COLO829 (cell line): Measurements from ENCODE around the gene STPG3.
A peak's percentile ranks its signal among the peaks of the same experiment; 100 is the strongest.

Source experiments
- DNase-seq: peaks from one replicate; pipeline ENCODE4 v3.0.0; 2012; ENCODE audit warnings: low spot score

The STPG3 gene

DNA sequence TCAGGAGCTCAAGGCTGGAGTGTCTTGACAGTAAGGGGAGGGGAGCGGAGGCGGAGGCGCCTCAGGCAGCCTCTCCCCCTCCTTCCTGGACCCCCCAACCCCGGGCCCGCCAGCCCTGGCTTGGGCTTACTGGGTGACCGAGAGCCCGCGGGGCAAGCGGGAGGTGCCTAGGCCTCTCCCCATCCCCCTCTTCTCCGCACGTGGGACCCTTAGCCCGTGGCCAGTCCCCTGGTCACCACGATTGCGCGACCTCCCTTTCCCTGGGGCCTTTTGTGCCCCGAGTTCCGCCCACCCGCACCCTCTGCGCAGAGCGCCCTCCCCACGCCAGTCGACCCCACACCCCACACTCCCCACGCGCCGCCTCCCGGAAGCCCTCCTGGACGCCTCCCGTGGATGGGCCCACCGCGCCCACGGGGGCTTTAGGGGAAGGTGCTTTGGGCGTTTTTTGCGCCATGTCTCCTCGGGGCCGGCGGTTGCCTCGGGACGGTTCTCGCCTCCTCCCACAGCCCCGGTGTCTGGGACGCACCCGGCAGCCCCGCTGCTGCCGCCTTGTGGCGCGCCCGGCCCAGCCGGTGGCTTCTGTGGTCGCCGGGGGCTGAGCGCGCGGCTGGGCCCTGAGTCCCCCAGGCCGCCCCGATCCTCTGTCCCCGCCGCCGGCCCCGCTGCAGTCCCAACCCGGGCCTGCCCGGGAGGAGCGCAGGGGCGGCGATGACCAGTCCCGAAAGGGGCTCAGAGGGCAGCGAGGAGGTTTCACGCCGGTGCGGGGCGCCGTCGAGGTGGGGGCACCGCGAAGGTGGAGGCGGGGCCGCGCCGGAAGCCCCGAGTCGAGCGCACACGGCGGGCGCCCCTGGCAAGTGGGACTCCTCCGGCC lies 29.6 kb downstream of the STPG3 start:
- DNase-seq = no peak

DNA sequence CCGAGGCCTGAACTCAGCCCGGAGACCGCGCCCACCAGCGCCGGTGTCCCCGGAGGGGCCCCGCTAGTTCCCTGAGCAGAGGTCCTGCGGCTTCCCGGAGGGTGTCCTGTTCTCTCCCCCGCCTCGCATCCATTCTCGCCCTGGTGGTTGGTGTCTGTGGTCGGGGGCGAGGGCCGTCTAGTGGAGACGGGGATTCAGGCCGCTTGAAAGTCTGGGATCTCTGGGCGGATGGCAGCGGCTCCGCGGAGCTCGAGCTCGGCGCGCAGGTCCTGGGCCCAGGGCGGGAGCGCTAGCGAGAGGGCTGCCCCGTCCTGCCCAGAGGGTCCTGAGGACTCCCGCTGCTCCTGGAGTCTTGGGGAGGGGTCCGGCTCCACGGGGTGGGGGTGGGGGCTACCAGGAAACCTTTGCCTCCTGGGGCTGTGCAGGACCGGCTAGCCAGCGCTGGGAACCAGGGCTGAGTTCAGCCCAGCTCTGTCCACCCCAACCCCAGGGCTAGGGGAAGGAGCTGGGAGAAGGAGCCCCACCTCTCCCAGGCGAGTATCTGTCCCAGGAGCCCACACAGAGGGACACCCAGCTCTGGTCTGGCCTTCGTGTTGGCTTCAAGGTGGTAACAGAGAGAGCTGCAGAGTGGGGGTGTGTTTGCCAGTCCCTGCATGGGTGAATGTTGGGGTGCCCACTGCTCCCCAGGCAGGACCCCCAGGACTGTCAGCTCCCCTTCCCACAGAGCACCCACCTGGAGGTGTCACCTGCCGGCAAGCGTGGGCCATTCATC lies 30.4 kb downstream of the STPG3 start:
- DNase-seq = no peak

GRCh38 chr9:137286975-137287383 lies 35.9 kb downstream of the STPG3 start:
- peak; percentile 90 for DNase-seq

DNA sequence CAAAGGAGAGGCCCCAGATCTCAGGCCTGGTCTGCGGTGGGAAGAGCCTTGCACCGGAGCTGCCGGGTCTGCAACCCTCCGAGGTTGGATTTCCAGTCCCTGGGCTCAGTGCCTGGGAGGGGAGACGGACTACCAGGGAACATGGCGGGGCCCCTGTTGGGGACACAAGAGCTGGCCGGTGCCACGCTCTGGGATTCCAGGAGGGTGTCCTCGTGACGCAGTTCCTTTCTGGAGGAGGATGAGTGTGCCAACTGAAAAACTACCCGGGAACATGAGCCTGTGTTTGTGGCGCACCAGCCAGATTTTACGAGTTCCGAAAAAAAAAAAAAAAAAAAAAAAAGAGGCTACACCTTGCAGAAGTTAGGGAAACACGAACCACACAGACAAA lies 42.0 kb downstream of the STPG3 start:
- DNase-seq = no peak

DNA sequence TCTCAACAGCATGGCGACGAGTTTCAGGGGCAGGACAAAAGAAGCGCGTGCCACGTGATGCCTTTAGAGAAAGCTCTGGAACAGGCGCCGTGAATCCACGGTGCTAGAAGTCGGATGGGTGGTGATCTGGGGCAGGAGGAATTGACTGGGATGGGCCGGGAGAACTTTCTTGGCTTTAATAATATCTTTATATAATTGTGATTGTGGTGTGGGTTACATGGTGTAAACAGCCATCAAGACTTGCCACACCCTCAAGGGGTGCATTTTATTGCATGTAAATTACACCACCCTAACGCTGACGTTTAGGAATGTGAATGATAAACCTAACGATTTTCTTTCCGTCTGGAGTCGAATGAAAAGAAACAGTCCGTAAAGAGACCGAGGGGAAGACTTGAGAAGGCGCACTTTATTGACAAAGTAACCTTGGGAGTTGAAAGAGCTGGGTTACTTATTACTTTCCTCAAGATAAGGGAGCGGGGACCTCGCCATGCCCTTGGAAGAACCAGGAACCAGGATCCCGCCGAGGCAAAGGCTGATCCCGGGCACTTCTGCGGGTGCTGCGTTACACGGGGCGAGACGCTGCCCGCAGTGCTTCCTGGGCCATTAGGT lies 42.5 kb downstream of the STPG3 start:
- DNase-seq = no peak

GRCh38 chr9:137294091-137294680 lies 43.1 kb downstream of the STPG3 start:
- peak; percentile 47 for DNase-seq

DNA sequence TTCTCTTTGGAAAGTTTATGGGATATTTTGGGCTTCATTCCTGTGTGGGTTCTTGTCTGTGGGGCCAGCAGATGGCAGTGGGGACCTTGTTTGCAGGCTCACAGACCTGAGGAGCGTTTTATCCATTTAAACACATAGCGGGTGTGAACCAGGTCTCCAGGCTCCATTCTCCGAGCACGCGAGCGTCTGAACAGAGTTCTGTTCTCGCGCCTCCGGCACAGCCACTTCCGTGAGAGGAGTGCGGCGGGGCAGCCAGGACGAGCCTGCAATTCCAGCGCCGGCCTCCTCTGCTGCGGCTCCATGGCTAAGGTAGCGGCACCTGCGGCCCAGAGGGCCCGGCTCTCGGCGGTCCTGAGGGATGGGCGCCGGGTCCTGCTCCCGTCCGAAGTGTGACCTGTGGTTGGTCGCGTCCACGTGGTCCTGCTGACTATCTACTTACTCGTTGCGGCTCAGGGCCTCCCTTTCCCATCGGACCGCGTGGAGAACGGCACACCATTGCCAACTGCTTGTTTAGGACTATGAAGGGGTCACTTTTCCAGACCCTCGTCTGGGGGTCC lies 43.7 kb downstream of the STPG3 start:
- no peak for DNase-seq

DNA sequence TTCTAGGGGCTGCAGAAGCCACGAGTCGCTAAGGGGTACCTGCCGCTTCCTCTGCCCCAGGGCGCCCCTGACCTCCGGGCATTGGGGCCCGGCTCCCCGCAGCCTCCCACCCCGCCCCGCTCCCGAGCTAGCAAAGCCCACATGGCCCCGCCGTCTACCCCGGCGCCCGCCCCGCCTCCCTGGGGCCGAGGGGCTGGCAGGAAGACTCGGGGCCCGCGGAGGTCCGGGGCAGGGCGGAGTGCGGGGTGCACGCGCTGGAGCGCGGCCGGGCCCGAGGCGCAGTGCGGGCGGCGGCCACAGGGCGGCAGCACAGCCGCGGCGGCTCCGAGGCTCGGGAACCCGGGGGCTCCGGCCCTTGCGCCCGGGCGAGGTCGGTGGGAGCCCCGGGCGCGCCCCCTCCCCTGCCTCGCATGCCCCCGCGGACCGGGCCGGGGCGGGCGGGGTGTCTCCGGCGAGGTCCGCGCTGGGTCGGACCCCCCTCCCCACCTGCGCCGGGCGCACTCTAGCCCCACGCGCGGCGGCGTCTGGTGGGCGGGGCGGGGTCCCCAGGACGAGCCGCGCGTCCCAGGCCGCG lies 44.2 kb downstream of the STPG3 start:
- no peak for DNase-seq

- no peak for DNase-seq
These were observed 45.0 kb downstream of the STPG3 start for GRCh38 chr9:137295849-137296669.

GRCh38 chr9:137296670-137297664 lies 45.9 kb downstream of the STPG3 start:
- DNase-seq = no peak

GRCh38 chr9:137297966-137298365 lies 46.9 kb downstream of the STPG3 start:
- DNase-seq = no peak

GRCh38 chr9:137298401-137299202 lies 47.5 kb downstream of the STPG3 start:
- no peak for DNase-seq

DNA sequence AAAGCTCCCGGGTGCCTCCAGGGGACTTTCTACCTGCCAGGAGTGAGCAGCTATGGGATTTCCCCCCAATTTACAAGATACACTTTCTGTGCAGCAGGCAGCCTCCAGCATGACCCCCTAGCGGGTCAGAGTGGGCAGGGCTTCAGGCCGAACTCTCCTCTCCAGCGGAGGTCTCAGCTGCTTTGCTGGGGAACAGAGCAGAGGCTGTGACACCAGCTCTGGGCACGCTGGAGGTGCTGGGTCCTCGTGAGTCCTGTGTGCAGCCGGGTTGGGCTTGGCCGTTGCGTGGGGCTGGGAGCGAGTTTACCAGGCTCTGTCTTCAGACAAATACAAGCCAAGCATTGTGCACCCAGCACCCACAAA lies 48.1 kb downstream of the STPG3 start:
- DNase-seq = no peak

GRCh38 chr9:137299938-137300337 lies 48.9 kb downstream of the STPG3 start:
- no peak for DNase-seq

- no peak for DNase-seq
These were observed 49.5 kb downstream of the STPG3 start for GRCh38 chr9:137300567-137301080.

- no peak for DNase-seq
These were observed 50.2 kb downstream of the STPG3 start for GRCh38 chr9:137301081-137301947.

GRCh38 chr9:137302118-137302448 lies 51.0 kb downstream of the STPG3 start, which contains the start of gene NRARP:
TSS of gene NRARP (minus strand) at chr9:137302271. CDS start at chr9:137301928, 343 bp downstream.
- no peak for DNase-seq
